A549 treated with AZD2906 at 1 μM for 4 hours (cell line): ENCODE results near the gene SFN. TPM values are rescaled to one million over a fixed set of nuclear protein-coding genes. Genes with fewer than 3 reads are reported as not detected.

Source experiments
- total RNA-seq: library from RNA; stranded (reverse); fragments of 200-300 nt; extraction: Qiagen RNA extraction; gene quantifications from 5 replicates; pipeline ENCODE4 v1.2.3, GENCODE V29; 2022

Gene SFN
- total RNA-seq = 494 to 656 TPM (median 566 TPM) in 5 replicates

DNA sequence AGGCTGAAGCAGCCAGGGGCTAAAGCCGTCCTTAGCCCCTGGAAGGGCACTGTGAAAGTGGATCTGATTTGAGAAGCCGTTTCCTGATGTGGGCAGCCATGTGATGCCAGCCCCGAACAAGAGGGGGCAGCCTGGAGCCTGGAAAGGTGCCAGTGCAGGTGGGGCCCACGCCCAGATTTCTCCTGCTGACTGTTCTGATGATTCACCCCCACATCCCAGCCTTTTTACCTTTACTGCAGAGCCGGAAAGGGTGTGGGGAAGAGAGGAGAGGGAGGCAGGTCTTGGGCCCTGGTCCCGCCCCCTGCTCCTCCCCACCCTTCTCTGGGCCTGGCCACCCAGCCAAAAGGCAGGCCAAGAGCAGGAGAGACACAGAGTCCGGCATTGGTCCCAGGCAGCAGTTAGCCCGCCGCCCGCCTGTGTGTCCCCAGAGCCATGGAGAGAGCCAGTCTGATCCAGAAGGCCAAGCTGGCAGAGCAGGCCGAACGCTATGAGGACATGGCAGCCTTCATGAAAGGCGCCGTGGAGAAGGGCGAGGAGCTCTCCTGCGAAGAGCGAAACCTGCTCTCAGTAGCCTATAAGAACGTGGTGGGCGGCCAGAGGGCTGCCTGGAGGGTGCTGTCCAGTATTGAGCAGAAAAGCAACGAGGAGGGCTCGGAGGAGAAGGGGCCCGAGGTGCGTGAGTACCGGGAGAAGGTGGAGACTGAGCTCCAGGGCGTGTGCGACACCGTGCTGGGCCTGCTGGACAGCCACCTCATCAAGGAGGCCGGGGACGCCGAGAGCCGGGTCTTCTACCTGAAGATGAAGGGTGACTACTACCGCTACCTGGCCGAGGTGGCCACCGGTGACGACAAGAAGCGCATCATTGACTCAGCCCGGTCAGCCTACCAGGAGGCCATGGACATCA lies at the start of gene SFN:
Gene SFN, plus strand, starts transcription at position 369 of the 904 bp plus-strand sequence. Its CDS starts 64 bp downstream, at position 433.

DNA sequence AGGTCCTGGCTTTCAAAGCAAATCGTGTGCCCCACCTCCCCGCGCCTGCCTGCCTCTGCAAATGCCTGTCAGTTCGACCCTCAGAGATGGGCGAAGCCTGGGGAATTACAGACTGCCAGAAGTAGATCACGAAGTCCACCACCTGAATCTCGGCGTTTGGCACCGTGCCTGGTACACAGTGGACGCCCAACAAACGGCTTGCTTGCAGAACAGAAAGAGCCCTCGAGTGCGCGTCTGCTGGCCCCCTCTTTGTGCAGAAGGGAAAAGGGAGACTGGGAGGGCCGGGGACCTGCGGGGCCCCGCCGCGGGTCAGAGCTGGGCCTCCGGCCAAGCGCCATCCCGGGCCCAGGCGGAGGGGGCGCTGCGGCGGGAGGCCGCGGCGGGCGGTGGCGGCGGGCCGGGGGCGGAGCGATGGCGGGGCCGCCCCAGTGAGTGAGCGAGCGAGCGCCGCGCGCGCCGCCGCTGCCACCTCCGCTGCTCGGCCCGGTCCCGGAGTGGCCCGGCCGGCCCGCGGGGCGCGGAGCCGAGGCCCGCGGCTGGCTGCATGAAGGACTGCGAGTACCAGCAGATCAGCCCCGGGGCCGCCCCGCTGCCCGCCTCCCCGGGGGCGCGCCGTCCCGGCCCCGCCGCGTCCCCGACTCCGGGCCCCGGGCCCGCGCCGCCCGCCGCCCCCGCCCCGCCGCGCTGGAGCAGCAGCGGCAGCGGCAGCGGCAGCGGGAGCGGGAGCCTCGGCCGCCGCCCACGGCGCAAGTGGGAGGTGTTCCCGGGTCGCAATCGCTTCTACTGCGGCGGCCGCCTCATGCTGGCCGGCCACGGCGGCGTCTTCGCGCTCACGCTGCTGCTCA lies 36.5 kb upstream of the SFN start, which contains the start of gene ZDHHC18:
Gene ZDHHC18, plus strand, starts transcription at position 428 of the 845 bp plus-strand sequence. Its CDS starts 117 bp downstream, at position 545.

DNA sequence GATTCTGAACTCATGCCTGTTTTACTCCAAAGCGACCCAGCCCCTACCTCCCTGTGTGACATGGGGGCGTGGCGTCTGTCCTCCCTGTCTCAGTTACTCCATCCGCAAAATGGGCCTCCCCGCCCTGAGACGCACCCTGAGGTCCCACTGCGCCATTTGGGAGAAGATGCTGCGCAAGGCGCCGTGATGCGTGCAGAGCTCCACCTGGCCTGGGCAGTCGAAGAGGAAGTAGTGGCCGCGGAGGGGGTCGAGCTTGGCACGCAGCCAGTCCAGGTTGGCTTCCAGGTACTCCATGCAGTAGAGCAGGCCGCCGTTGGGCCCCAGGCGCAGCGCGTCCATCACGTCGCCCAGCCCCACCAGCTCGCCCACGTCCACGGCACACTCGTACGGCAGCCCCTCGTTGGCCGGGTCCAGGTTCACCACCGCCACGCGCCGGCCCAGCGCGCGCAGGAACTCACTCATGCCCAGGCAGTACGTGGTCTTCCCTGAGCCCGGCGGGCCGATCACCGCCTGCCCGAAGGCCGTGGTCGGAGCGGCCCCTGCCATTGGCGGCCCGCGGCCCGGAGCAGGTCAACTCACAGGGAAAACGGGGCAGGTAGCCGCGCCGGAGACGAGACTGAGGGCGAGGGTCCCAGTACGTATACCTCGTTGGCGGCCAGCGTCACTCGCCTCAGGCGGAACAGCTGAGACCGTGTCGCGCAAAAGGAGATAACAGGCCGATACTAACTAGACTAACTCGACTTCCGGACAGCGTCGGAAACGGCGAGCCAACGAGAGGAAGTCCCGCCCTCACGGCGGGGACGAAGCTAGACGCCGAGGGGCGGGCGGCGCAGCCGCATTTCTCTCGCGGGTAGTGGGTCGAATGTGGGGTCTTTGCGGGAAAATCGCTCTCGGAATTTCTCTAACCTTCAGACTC lies 26.9 kb downstream of the SFN start, which contains the start of gene GPN2:
Gene GPN2, minus strand, starts transcription at position 733 of the 916 bp plus-strand sequence. Its CDS starts 187 bp downstream, at position 546.

DNA sequence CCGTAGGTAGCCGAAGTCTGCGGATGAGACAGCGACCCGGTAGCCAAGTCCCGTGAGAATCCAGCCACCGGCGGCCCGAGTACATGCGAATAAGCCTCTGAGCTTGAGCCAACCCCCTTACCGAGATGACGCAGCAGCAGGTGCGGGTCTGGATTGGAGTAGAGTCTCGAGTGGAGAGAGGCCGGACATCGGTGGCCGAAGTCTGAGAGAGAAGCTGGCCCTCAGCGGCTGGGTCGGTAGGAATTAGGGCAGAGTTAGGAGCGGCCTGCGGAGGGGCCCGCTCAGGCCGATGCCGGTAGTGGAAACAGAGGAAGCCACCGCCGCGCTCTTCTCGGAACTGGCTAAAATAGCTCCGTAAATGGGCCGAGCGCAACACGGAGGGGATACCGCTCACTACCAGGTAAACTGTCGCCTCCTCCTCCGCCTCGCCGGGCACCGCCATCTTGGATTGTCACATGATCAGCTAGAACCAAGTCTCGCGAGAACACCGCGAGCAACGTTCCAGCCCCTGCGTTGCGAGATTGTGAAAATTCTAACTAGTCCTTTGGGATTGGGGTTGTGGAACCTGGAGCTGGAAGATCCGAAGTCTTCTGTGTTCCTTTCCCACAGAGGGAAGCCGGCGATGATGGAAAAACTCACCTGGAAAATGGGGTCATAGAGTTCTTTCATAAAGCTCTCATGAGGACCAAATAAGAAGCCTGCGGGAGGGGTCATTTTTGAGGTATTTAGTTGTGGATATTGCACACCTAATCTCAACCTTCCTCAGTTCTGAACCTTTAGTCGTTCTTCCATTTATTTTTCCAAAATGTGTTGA lies 37.3 kb downstream of the SFN start, which contains the start of gene GPATCH3:
Gene GPATCH3, minus strand, starts transcription at position 467 of the 814 bp plus-strand sequence. Its CDS starts 25 bp downstream, at position 442.

Other genes with a start within 250 kb of the SFN start
- gene ARID1A, start 167.1 kb upstream of the SFN start, total RNA-seq = 36.9 to 41.2 TPM (median 37.6 TPM) in 5 replicates
- gene PIGV, start 75.2 kb upstream of the SFN start, total RNA-seq = 5.9 to 7.2 TPM (median 6.6 TPM) in 5 replicates
- 37.9 to 43.8 TPM (median 42.0 TPM) in 5 replicates for gene ZDHHC18, start 36.5 kb upstream of the SFN start, total RNA-seq
- 25.2 to 30.3 TPM (median 29.9 TPM) in 5 replicates for gene GPN2, start 27.1 kb downstream of the SFN start, total RNA-seq
- gene GPATCH3, start 37.3 kb downstream of the SFN start, total RNA-seq = 9.4 to 11.6 TPM (median 10.4 TPM) in 5 replicates
- 0.05 to 0.10 TPM (median 0.10 TPM) in 3 of 5 replicates, not detected in the others for gene NR0B2, start 50.8 kb downstream of the SFN start, total RNA-seq
- 121 to 141 TPM (median 130 TPM) in 5 replicates for gene NUDC, start 58.6 kb downstream of the SFN start, total RNA-seq
- 0.24 to 0.42 TPM (median 0.33 TPM) in 5 replicates for gene KDF1, start 97.3 kb downstream of the SFN start, total RNA-seq
- 189 to 300 TPM (median 281 TPM) in 5 replicates for gene TRNP1, start 130.5 kb downstream of the SFN start, total RNA-seq
- gene TENT5B, start 149.7 kb downstream of the SFN start, total RNA-seq = 1.2 to 2.0 TPM (median 1.7 TPM) in 5 replicates